Stimulated activated CD4-positive, alpha-beta T cell treated with anti-CD3 and anti-CD28 coated beads, Interleukin-4, amount 100 ng/mL, for 4 hours (primary cell): Measurements from ENCODE around the gene RGS10.
"Not testable (repeated sequence)": the region's sequence is repeated elsewhere in the genome, so short reads cannot be mapped to it uniquely, and the experiment has no call there.

ENCODE experiments used
- DNase-seq, 2 experiments: peaks; one replicate each; pipeline ENCODE4 v3.0.0-alpha.2; 2020

The RGS10 gene

DNA sequence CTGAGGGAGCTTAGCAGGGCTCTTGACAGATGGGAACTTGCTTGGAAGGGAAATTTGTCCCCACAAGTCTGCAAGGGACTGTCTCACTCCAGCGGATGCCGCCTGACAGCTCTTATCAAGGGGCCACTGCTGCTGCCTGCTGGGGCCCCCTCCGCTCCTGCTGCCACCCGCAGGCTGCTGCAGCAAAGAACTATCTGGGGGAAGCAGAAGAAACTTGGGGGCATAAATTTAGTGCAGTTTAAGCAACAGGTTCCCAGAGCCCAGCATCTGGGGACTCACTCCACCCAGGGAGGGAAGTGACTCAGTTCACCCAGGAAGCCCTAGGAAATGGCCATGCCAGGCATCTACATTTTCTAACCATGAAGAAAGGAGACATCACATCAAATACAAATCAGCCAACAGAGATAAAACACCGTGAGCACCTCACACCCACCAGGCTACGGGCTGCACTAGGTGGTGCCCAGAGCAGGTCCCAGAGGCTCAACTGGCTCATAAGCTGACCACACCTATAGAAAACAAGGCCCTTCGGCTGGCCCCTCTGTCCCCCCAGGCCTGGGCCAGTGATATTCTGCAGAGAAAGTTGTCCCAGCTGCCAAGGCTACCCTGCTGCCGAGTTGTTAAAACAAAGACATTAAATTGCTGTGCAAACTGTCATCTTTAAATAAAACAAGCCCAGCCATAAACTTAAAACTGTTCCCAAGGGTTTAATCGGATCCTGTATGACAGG, 3.7 kb downstream of the RGS10 start:
- DNase-seq = peak in 1 of 2 experiments; percentile 30

DNA sequence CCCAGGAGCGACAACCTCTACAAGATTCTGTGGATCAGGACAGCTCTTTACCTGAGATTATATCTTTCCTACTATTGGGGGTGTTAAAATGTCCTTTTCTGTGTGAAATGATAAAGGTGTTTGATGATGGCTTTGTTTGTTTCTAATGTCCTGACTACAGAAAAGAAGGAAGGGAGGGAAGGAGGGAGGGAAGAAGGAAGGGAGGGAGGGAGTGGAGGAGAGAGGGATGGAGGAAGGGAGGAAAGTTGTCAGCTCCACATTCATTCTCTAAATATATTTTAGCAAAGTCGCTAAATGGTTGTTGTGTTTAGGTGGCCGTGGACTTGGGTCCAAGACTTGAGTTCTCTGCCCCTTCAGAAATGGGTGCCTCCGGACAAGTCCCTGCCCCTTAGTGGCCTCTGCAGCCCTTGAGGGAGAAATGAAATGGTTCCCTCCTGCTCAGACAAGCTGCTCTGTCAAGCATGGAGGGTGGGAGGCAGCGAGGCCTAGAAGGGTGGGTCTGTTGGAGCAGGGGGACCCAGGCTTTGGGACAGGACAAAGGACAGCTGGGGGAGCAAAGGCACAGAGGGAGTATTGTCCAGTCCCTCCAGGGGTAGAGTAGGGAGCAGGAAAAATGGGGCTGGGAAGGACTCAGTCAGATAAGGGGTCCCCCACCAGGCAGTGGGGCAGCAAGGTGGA, 4.4 kb downstream of the RGS10 start:
- DNase-seq = no peak

GRCh38 chr10:119536508-119537025, 6.0 kb downstream of the RGS10 start:
- DNase-seq = no peak

DNA sequence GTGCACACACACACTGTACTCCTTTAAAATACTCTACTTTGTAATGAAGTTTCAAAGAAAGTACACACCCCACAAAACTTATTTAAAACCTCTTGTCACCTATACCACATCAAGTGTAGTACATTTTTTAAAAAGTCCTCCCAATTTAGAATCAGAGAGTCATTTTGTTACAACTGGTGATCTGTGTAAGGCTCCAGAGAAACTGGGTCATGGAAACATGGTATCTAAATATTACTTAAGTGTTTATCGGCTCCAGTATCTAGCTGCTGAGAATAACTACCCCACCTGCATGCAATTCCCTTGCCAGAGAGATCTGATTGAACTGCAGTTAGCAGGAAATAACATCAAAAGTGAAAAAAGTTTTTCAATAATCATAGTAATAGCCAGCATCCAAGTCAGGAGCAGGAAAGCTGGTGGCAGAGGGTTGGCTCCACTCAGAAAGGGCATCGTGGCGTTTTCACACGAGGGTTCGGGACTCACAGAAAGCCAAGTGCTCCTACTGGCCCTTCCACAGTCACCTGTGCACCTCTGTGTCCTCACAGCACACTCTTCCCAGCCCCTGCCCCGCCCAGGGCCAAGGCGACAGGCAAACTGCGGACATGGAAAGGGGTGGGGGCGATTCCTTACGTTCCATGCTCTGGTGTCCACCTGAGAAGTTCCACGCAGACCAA, 6.5 kb downstream of the RGS10 start:
- DNase-seq = no peak

DNA sequence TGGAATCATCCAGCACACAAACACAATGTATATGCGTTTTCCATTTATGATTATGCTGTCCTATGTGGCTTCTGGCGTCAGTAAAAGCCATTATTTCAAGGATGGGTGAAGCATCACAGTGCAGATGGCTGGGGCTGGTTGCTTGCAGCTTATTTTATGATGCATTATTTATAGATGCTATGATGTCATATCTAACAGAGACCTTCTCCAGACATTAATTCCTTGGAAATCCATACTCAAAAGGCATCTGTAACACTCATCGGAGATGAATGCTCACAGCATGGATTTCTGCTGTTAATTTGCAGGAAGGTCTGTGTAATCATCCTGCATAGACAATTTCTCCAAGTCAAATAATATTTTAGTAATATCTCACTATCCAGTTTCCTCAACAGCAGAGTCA, 7.2 kb downstream of the RGS10 start:
- no peak for DNase-seq

DNA sequence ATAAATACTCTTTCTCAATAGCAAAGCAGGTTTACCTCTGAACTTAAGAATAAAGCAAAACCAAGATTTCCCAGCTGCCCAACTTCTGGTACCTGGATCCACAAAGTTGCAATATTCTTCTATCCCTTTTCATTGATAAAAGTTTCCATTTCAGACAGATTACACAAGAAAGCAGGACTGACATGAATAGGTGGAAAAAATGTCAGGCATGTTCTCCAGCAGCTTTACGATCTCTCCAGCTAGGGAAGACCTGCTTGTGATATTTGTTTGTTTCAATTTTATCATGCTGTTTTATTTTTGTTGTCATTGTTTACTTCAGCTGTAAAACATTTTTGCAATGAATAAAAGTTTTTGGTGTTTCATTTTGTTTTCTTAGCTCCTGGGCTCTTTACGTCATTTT, 9.0 kb downstream of the RGS10 start:
- DNase-seq = no peak

- DNase-seq = not testable (repeated sequence)
These were observed 9.7 kb downstream of the RGS10 start for GRCh38 chr10:119532791-119533190.

- DNase-seq = not testable (repeated sequence)
These were observed 10.3 kb downstream of the RGS10 start for GRCh38 chr10:119532251-119532650.

DNA sequence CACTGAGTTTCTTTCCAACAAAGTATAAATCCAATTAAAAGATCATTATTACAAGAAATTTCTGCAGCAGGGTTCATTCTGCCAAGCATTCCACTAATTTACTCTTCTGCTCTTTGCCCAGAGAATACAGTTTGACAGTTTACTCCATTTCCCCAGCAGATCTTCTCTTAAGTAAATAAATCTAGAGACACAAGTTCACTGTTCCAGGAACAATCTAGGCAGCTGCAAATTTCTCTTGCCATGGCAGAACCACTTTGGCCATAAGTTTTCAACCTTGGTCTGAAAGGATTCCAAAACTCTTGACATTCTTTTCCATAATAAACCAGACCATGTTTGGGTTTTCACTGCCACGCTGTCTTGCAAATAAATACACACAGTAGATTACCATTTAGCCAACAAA, 11.5 kb downstream of the RGS10 start:
- no peak for DNase-seq

- not testable (repeated sequence) for DNase-seq
These were observed 13.8 kb downstream of the RGS10 start for GRCh38 chr10:119528663-119529237.

DNA sequence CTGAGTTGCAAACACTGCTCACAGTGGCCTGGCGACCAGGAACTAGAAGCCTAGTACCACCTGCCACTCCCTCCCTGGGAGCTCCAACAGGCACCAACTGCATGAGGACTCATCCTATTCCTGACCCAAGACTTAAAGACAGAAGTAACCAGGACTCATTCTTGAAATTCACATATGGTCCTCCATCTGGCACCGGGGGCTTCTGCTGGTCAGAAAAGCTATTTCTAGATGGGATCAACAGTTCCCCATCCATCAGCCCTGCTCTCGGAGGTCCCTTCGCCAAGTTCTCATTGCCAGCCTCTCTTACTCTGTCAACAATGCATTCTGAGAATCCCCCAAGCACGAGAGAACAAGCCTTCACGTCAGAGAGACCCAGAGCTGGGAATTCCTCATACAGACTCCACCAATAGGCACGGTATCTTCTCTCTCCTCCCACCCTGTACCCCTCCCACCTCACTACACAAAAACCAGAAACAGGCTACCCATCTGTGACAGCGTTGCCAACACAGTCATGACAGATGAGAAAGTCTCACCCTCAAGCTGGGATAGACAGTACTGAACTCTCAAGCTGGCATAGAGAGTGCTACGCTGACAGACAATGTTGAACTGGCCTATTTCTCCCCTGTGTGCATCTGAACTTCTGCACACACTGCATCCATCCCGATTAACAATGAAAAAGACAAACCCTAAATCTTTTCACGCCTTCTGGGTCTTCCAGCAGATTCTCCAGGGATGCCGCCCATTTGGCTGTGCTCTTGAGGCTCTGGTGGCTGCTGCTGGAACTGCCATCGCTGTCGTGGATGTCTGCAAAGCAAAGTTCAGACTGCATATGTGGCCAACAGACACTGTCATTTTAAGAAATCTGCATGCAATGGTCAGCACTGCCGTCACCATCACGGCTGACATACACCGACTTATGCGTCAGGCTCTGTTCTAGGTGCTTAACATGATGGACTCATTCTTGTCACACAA, 15.6 kb downstream of the RGS10 start:
- no peak for DNase-seq

- DNase-seq = no peak
These were observed 16.4 kb downstream of the RGS10 start for GRCh38 chr10:119526149-119526548.

DNA sequence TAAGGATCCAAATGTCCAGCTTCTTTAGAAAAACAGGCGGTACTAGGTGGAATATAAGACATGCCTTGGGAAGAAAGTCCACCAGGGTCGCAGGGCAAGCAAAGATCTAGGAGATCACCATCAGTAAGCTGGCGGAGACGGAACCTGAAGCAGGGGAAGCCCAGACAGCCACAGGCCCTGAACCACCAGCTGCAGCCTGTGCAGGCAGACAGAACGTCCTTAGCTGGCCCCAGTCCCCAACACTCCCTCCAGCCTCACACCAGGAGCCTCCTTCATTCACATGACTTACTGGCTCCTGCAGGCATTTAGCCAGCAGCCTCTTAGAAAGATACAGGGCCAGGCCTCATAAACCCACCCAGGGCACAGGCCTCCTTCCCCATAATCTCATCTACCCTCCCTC, 17.4 kb downstream of the RGS10 start:
- DNase-seq = no peak

DNA sequence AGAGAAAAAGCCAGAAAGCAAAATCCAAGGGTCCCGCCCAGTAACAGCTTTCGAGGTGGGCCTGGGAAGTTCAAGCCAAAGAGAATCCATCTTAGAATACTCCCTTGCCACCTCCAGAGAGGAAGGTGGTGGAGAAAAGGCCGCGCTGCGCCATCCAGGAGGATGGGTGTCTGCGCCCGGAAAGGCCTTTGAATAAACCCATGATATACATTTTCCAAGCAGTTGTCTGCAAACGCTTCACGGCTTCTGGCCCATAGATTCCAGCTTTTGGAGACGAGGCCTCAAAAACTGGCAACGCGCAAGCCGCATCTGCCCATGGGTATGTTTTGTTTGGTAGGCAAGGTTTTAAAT, 17.8 kb downstream of the RGS10 start:
- DNase-seq = no peak

DNA sequence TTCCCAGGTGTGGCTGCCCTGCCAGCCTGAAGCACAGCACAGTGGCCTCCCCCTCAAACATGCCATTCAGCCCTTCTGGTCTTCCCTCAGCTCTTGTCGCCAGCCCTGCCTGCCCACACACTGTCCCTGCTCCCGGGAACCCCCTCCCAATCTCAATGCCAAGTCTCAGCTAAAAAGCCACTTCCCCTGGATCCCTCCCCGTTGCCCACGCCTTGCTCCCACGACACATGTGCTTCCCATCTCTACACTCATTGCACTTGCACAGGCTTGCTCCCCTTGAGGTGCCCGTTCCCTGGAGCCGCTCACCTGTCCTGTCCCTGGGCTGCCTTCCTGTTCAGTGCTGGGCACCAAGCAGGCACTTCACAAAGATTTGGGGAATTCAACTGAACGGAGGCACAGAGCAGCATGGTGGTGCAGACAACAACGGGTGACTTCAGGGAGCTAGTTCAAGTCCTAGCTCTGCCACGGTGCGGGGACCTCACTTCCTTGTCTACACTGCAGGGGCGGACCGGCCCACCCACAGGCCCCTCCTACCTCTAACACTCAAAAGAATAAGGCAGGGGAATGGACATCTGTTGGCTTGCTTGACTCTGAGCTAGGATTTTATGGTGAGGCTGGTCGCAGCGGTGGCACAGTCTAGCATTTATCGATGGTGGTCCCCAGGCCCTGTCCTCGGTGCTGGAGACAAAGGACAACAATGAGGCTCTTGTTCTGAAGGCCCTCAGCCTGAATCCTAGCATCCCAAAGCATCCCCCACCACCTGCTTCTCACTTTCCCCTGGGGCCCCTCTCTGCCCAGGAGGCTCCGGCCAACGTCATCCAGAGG, 18.4 kb downstream of the RGS10 start:
- DNase-seq = no peak

DNA sequence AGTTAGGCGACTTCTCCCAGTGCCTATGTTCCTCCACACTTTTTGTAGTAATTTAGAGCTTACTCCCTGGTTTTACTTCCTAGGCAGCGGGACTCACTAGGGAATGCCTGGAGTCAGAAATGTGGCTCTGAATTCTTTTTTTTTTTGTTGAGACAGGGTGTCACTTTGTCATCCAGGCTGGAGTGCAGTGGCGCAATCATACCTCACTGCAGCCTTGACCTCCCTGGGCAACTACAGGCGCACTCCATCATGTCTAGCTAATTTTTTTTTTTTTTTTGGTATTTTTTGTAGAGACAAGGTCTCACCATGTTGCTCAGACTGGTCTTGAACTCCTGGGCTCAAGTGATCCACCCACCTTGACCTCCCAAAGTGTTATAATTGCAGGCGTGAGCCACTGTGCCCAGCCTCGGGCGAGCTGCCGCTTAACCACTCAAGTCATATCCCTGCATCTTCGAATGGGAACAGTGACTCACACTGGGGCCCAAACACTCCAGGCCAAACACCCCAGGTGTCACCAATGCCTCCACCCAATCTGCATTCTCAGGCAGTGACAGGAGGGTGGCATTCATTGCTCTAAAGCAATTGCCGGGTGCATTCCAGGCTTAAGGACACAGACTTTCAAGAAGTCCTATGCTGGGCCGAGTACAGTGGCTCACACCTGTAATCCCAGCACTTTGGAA, 19.6 kb downstream of the RGS10 start:
- no peak for DNase-seq

DNA sequence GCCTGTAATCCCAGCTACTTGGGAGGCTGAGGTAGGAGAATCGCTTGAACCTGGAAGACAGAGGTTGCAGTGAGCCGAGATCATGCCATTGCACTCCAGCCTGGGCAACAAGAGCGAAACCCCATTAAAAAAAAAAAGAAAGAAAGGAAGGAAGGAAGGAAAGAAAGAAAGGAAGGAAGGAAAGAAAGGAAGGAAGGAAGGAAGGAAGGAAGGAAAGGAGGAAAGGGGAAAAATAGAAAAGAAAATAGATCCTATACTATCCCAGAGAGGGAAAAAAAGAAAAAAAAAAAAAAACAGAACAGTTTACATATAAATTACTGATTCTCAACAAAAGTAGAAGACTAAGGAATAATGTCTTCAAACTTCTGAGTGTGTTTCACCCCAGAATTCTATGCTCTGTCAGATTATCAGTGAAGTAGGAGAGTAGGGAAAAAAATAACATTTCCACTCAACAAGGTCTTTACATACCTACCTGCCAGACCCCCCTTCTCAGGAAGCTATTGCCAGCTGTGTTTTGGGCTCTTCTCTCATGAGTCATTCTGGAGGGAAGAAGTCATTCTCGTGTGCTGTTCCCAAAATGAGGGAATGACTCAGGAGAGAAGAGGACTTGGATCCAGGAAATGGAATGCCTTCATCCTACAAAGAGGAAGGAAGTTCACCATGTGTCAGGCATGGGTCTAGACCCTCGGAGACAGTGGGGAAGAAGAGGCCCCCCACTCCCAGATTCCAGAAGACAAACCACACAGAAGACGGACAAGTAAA, 20.9 kb downstream of the RGS10 start:
- no peak for DNase-seq

GRCh38 chr10:119520283-119520682, 22.2 kb downstream of the RGS10 start:
- no peak for DNase-seq

DNA sequence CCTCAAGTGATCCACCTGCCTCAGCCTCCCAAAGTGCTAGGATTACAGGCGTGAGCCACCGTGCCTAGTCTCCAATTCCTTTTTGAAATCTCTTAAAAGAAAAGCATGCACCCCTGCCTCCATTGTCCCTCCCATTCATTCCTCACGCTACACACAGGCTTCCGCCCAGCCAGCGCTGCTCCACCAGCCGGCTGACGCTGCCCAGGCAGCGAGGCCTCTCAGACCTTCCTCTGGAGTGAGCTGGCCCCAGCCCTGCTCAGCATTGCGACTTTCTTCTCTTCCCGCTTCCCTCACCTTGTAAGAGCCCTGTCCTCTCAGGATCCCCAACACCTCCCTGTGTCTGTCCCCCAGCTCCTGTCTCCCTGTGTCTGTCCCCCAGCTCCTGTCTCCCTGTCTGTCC, 23.6 kb downstream of the RGS10 start:
- DNase-seq = no peak

DNA sequence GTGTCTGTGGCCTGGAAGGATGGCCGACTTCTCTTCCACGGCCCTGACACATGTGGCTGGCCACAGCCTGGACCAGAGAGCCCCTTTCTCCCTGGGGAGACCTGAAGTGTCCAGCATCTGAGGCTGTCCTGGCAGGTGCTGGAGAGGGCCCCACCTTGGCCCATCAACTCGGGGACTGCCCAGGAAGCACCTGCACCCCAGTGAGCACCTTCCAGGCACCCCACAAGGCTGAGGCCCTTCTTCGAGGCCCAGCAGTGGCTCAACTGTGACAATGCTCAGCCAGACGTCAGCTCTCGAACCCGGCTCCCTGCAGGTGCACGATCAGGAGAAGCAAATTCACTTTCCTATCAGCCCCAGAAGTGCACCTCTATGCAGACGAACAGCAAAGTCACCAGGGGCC, 24.3 kb downstream of the RGS10 start:
- no peak for DNase-seq
